ENCODE measurements around the gene MPZL1.

GRCh38 chr1:167706931-167707877 is 14.6 kb upstream of the MPZL1 start:
- TF ChIP-seq PPARA (CRISPR knock-in tag; IDR thresholded peaks at IDR 0.05; ENCODE audit: borderline replicate concordance), result no peak
- no peak for TF ChIP-seq ARNTL (CRISPR knock-in tag; IDR thresholded peaks at IDR 0.05; ENCODE audit: borderline replicate concordance, low read depth)
- no peak for TF ChIP-seq ESRRG (CRISPR knock-in tag; IDR thresholded peaks at IDR 0.05)
- TF ChIP-seq ZFP30 (CRISPR knock-in tag; IDR thresholded peaks at IDR 0.05), result no peak
- TF ChIP-seq ZFP3 (CRISPR knock-in tag; IDR thresholded peaks at IDR 0.05), result no peak
- TF ChIP-seq RARB (CRISPR knock-in tag; IDR thresholded peaks at IDR 0.05), result no peak
- TF ChIP-seq ISL1 (CRISPR knock-in tag; IDR thresholded peaks at IDR 0.05), result no peak
- TF ChIP-seq PATZ1 (CRISPR knock-in tag; IDR thresholded peaks at IDR 0.05; ENCODE audit: borderline replicate concordance), result no peak
- TF ChIP-seq CSRNP3 (CRISPR knock-in tag; IDR thresholded peaks at IDR 0.05), result no peak
- TF ChIP-seq BACH2 (CRISPR knock-in tag; IDR thresholded peaks at IDR 0.05; ENCODE audit: borderline replicate concordance), result no peak
